ENCODE data around the gene TBX6. TPM values are rescaled to one million over a fixed set of nuclear protein-coding genes. Genes with fewer than 3 reads are reported as not detected.

The TBX6 gene
- total and polyA plus RNA-seq, 10 of the 15 experiments (the other 5 are each of a cell fraction or from before 2014, with no cell fraction given) = 0.08 to 0.90 (median 0.31) TPM; not detected in 2

GRCh38 chr16:30114411-30114810 lies 22.7 kb upstream of the TBX6 start (continued):
- TF ChIP-seq PBX3 (IDR thresholded peaks at IDR 0.05; ENCODE audit: insufficient replicate concordance, low read depth, low read length) (no peak), NFXL1 (IDR thresholded peaks at IDR 0.05; ENCODE audit: borderline replicate concordance) (no peak), CEBPB (IDR thresholded peaks at IDR 0.05; ENCODE audit: borderline replicate concordance in 1 of 2, low read depth in 2 of 2, low read length in 2 of 2) (no peak), SMARCA5 (IDR thresholded peaks at IDR 0.05) (no peak), TCF7 (IDR thresholded peaks at IDR 0.05; ENCODE audit: borderline replicate concordance) (no peak), IRF3 (IDR thresholded peaks at IDR 0.05) (no peak), BACH1 (IDR thresholded peaks at IDR 0.05; ENCODE audit: borderline replicate concordance) (no peak), ZBED1 (IDR thresholded peaks at IDR 0.05; ENCODE audit: borderline replicate concordance) (no peak), SUZ12 (IDR thresholded peaks at IDR 0.05; ENCODE audit: unreplicated experiment) (no peak), ELK1 (IDR thresholded peaks at IDR 0.05; ENCODE audit: low read depth, low read length) (no peak)

Data from GM12878 (cell line).